ENCODE measurements around the gene CEACAM6. TPM values are rescaled to one million over a fixed set of nuclear protein-coding genes. Genes with fewer than 3 reads are reported as not detected.

CEACAM6 gene
- not detected in 2 replicates for polyA plus RNA-seq (2012; rRNA removed)
- not detected in 2 replicates for polyA plus RNA-seq (2012; cell fraction: cytosol; rRNA removed)
- polyA plus RNA-seq (2012; cell fraction: nucleus; rRNA removed) = not detected in 2 replicates

DNA sequence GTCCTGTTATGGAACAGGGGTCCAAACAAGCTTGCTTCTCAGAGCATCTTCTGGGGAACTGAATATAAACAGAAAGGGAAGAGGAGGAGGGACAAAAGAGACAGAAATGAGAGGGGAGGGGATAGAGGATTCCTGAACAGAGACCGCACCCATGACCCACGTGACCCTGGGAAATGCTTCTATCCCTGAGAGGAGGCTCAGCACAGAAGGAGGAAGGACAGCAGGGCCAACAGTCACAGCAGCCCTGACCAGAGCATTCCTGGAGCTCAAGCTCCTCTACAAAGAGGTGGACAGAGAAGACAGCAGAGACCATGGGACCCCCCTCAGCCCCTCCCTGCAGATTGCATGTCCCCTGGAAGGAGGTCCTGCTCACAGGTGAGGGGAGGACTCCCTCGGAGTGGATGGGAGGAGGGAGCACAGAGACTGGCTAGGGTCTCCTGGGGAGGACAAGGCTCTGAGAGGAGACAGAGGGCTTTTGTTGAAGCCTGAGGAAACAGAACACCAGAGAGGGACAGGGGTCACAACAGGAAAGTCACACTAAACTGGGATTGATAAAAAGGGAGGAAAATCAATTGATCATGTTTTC, at the start of gene CEACAM6:
CEACAM6 (plus strand) TSS at position 203 of the 586 bp plus-strand sequence; CDS start at position 312, 109 bp downstream.
- H3F3A ChIP-seq (replicated peaks; ENCODE audit: insufficient read depth) = no peaks in the 10 kb centered on the region
- no peaks in the 10 kb centered on the region for H3K9me3 ChIP-seq
- no peaks in the 10 kb centered on the region for H3K9me2 ChIP-seq
- CTCF ChIA-PET = interaction anchor here (1.5 to 5.3 kb wide), 4 partner anchors 8 to 39 kb away, joined by 4 to 33 read pairs (median 18); partner anchors contain the start of gene CEACAM3
- H3K36me3 ChIP-seq (replicated peaks in 1 of 2; ENCODE audit: control insufficient read depth in 1 of 2, insufficient read depth in 2 of 2, low read length in 1 of 2) = no peaks in the 10 kb centered on the region
- DNase-seq = no peak
- peaks cover 21% of the 10 kb centered on the region; the same call in 1 of the 2 replicates for H3K27me3 ChIP-seq (ENCODE audit: insufficient read depth)
- no peaks in the 10 kb centered on the region for H3K79me2 ChIP-seq (ENCODE audit: insufficient read depth)
- no peaks in the 10 kb centered on the region for H4K20me1 ChIP-seq (ENCODE audit: insufficient read depth)
- no peaks in the 10 kb centered on the region for H3K4me1 ChIP-seq (ENCODE audit: control insufficient read depth in 1 of 2, insufficient read depth in 2 of 2, low read depth in 1 of 2, low read length in 1 of 2)
- POLR2A ChIA-PET = no interaction called here
- TF ChIP-seq NFIC (IDR thresholded peaks at IDR 0.05; ENCODE audit: borderline replicate concordance) (no peak), TEAD4 (IDR thresholded peaks at IDR 0.05; ENCODE audit: borderline replicate concordance, insufficient read depth) (no peak), YY1 (IDR thresholded peaks at IDR 0.05; ENCODE audit: low read depth) (no peak), RAD21 (IDR thresholded peaks at IDR 0.05; ENCODE audit: low read length) (no peak), JUND (IDR thresholded peaks at IDR 0.05) (no peak), GABPA (IDR thresholded peaks at IDR 0.05; ENCODE audit: low read depth) (no peak), POLR2AphosphoS5 (IDR thresholded peaks at IDR 0.05; ENCODE audit: low read depth, low read length) (no peak), SMC3 (IDR thresholded peaks at IDR 0.05; ENCODE audit: low read depth, low read length) (no peak), TAF1 (IDR thresholded peaks at IDR 0.05; ENCODE audit: borderline replicate concordance, low read depth, low read length) (no peak)
- TF ChIP-seq, protein P1, sequence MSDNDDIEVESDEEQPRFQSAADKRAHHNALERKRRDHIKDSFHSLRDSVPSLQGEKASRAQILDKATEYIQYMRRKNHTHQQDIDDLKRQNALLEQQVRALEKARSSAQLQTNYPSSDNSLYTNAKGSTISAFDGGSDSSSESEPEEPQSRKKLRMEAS (IDR thresholded peaks at IDR 0.05; ENCODE audit: low read depth) = no peak
- TF ChIP-seq, protein P2, sequence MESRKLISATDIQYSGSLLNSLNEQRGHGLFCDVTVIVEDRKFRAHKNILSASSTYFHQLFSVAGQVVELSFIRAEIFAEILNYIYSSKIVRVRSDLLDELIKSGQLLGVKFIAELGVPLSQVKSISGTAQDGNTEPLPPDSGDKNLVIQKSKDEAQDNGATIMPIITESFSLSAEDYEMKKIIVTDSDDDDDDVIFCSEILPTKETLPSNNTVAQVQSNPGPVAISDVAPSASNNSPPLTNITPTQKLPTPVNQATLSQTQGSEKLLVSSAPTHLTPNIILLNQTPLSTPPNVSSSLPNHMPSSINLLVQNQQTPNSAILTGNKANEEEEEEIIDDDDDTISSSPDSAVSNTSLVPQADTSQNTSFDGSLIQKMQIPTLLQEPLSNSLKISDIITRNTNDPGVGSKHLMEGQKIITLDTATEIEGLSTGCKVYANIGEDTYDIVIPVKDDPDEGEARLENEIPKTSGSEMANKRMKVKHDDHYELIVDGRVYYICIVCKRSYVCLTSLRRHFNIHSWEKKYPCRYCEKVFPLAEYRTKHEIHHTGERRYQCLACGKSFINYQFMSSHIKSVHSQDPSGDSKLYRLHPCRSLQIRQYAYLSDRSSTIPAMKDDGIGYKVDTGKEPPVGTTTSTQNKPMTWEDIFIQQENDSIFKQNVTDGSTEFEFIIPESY (IDR thresholded peaks at IDR 0.05; ENCODE audit: borderline replicate concordance, low read depth) = no peak
- TF ChIP-seq, protein P3, sequence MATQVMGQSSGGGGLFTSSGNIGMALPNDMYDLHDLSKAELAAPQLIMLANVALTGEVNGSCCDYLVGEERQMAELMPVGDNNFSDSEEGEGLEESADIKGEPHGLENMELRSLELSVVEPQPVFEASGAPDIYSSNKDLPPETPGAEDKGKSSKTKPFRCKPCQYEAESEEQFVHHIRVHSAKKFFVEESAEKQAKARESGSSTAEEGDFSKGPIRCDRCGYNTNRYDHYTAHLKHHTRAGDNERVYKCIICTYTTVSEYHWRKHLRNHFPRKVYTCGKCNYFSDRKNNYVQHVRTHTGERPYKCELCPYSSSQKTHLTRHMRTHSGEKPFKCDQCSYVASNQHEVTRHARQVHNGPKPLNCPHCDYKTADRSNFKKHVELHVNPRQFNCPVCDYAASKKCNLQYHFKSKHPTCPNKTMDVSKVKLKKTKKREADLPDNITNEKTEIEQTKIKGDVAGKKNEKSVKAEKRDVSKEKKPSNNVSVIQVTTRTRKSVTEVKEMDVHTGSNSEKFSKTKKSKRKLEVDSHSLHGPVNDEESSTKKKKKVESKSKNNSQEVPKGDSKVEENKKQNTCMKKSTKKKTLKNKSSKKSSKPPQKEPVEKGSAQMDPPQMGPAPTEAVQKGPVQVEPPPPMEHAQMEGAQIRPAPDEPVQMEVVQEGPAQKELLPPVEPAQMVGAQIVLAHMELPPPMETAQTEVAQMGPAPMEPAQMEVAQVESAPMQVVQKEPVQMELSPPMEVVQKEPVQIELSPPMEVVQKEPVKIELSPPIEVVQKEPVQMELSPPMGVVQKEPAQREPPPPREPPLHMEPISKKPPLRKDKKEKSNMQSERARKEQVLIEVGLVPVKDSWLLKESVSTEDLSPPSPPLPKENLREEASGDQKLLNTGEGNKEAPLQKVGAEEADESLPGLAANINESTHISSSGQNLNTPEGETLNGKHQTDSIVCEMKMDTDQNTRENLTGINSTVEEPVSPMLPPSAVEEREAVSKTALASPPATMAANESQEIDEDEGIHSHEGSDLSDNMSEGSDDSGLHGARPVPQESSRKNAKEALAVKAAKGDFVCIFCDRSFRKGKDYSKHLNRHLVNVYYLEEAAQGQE (IDR thresholded peaks at IDR 0.05; ENCODE audit: low read depth, low read length) = no peak
- no peak within 1 kb of the TSS for H3K4me3 ChIP-seq (ENCODE audit: low read depth in 2 of 2, low read length in 1 of 2)
- H3K27ac ChIP-seq (ENCODE audit: low read depth in 2 of 2, low read length in 1 of 2) = no peak within 1 kb of the TSS
- H3K9ac ChIP-seq = no peak within 1 kb of the TSS
- H2AFZ ChIP-seq (ENCODE audit: low read depth) = no peak within 1 kb of the TSS
- no peak within 1 kb of the TSS for H3K4me2 ChIP-seq
- 0% methylated on average over 3 of the region's 3 CpGs for WGBS (ENCODE audit: low lambda C conversion rate)

Measured in SK-N-SH (cell line).